HG02943 (cell line): ENCODE data around the gene ALK.

Experiments used
- ATAC-seq: cut with Tn5 transposase; IDR thresholded peaks from one replicate; pipeline ENCODE4 v1.9.1; 2021; ENCODE audit warnings: mild to moderate bottlenecking, low read depth, moderate library complexity; ENCODE audit not compliant: unreplicated experiment

ALK gene

DNA sequence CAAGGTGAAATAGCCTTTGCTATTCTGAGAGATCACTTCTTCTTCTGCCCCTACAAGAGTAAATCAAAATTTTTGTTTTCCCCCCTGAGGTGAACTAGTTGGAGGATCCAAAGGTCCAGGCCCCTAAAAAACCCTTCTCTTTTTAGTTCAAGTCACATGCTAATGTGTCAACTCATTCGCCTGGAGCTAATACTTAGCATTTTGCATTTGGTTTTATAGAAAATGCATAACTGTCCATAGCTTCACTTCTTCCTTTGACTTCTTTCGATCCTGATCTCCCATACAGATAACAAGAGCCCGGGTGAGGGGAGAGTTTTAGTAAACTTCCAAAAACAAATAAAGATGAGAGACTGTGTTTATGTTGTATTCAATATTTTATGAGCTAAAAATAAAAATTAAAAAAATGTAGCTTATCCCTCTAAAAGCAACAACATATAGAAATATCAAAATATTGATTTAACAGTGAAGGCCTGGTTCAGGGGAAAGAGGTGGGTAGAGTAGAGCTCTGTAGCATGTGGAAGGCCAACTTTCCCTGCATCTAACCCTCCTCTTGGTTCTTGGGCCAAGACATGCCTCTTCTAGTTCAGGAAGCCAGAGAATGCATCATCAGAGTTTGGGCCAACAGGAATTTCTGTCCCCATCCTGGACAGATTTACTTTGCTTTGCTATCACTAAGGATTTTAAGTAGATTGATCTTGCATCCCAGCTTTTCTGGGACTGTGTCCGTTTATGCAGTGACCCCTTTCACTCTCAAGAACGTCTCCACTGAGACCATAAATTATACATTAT lies 333.8 kb downstream of the ALK start:
- ATAC-seq, result no peak

- no peak for ATAC-seq
These were observed 334.5 kb downstream of the ALK start for GRCh38 chr2:29586919-29587318.

- ATAC-seq, result no peak
These were observed 337.7 kb downstream of the ALK start for GRCh38 chr2:29583548-29584156.

- no peak for ATAC-seq
These were observed 338.3 kb downstream of the ALK start for GRCh38 chr2:29583104-29583503.

DNA sequence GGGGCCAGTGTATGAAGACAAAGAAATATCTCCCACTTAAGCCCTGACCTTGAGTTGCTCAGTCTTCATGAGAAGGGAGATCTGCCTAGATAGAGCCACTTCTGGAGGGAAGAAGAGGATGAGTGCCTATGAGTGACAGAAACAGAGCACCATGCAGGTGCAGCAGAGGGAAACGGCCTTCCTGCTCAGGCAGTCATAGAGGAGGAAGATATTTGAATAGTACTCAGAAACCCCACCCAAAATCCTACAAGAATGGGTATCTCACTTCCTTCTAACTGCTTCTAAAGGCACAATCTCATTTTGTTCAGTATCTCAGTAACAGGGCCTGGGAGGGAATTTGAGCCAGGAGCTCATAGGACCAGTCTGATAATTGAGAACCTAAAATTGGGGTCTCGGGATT lies 339.3 kb downstream of the ALK start:
- no peak for ATAC-seq

GRCh38 chr2:29580223-29580622 lies 341.2 kb downstream of the ALK start:
- ATAC-seq, result no peak

GRCh38 chr2:29579495-29580169 lies 341.8 kb downstream of the ALK start:
- ATAC-seq, result no peak

GRCh38 chr2:29578084-29578598 lies 343.2 kb downstream of the ALK start:
- no peak for ATAC-seq

DNA sequence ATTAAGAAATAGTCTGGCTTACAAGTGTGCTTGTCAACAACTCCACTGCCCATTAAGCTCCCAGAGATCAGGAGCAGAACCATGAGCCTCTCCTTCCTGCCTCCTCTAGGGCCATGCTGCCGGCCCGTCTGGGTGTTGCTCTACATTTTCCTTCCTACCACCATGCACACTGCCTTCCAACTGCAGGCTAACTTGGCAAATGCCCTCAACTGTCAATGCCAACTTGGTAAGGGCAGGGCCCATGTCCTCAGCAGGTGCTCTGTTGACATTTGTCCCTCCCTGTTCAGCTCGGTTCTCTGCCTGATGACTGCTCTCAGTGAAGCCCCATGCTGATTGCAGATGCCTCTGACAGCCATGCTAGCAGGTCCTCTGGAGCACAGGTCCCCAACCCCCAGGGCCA lies 345.2 kb downstream of the ALK start:
- ATAC-seq, result no peak

GRCh38 chr2:29575370-29575890 lies 346.0 kb downstream of the ALK start:
- no peak for ATAC-seq

GRCh38 chr2:29573612-29574011 lies 347.8 kb downstream of the ALK start:
- ATAC-seq, result no peak

DNA sequence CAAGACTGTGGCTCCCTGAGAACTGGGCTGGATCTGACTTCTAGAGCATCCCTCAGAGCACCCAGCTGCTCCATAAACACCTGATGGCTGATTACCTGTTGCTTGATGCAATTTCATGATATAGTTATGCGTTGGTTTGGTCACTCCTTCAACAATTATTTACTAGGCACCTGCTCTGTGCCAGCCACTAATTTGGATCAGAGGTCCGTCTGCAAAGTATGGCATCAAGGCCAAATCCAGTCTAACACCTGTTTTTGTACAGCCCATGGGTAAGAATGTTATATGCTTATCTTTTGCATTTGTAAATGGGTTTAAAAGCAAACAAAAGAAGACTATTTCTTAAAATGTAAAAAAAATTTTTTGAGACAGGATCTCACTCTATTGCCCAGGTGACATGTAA lies 348.2 kb downstream of the ALK start:
- ATAC-seq, result no peak

- ATAC-seq, result no peak
These were observed 350.8 kb downstream of the ALK start for GRCh38 chr2:29570539-29570938.

DNA sequence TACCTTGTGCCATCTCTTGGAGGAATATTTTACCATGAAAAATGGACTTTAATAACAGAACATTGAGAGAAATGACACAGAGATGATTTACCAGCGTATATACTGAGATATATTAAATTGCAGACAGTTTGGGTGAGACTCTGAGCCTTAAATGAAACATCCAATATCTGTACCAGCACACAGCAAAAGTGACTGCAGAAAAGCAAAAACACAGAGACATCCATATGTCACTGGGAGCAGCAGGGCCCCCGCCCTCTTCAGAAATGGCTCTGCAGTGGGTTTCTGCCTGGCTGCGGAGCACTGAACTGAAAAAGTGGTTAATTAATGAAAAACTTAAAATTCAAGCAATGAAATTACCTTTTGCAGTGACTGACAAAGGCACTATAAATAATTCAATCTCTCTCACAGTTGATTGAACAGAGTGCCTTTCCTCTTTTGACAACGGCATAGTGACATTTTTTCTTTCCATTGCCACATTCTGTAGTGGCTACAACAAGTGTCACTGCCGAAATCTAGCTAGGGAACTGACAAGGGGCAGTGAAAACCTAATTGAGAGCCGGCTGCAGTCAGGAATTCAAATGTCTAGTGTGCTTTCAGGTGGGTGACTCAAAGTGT lies 353.4 kb downstream of the ALK start:
- ATAC-seq, result no peak

DNA sequence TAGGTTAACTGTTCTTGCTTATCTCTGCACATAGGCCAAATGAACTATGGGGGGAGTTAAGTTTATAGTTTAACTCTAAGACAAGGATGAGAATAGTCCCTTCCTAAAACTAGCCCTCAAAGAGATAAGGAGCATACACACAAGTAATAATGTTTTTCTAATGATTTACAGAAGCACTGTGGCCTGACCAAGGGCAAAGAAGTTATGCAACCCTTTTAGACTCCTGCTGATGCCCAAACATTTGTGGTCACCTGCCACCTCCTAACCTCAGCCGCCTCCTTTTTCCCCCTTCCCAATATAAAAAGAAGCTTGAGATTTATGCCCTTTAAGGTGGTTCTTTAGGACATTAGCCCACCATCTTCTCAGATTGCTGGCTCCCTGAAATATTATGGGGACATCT lies 357.7 kb downstream of the ALK start:
- ATAC-seq, result no peak

- ATAC-seq, result no peak
These were observed 358.5 kb downstream of the ALK start for GRCh38 chr2:29562896-29563295.

GRCh38 chr2:29562319-29562718 lies 359.1 kb downstream of the ALK start:
- ATAC-seq, result no peak

GRCh38 chr2:29561628-29562027 lies 359.8 kb downstream of the ALK start:
- no peak for ATAC-seq

DNA sequence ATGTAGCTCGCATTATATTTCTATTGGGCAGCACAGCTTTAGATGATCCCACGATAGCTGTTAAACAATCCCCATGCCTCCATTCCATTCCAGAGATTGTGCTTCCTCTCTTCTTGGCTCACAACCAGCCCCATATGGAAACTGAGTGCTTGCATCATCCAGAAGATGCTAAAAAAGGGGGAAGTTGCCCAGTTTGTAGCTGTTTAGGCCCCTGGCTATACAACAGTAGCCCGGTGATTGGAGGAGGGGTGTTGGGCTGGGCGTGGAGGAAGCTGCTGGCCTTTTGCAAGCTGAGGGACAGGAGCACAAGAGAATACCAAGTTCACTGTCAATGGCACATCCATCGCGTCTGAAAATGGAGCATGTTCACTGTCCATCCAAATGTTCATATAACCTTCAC lies 360.2 kb downstream of the ALK start:
- no peak for ATAC-seq

- no peak for ATAC-seq
These were observed 360.8 kb downstream of the ALK start for GRCh38 chr2:29560566-29560965.

DNA sequence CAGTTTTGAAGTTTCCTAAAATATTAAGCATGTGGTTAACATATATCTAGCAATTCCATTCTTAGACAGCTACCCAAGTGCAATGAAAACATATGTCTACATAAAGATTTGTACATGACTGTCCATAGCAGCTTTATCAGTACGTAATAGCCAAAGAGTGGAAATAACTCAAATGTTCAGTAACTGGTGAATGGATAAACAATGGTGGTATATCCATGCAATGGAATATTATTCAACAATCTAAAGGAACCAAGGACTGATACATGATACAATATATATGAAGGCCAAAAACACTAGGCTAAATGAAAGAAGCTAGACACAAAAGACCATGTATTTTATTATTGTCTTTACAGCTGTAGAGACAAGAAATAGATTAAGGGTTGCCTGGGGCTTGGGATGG lies 361.4 kb downstream of the ALK start:
- no peak for ATAC-seq
